PC-3 (cell line): ENCODE data around the gene DUSP6.

Experiments used
- EZH2 ChIP-seq: fragments of 300-600 bp; sonication (generic); IDR thresholded peaks from one replicate; pipeline ENCODE4 v1.6.1; 2017; ENCODE audit warnings: antibody characterized with exemption, mild to moderate bottlenecking, low read length; ENCODE audit not compliant: unreplicated experiment
- TF ChIP-seq, protein P1 (sequence below): fragments of 300-600 bp; sonication (generic); conservative IDR thresholded peaks from 2 replicates; pipeline ENCODE4 v1.5.1; 2017; ENCODE audit warnings: antibody characterized with exemption, low read depth, mild to moderate bottlenecking, low read length

- TF ChIP-seq, protein P1, sequence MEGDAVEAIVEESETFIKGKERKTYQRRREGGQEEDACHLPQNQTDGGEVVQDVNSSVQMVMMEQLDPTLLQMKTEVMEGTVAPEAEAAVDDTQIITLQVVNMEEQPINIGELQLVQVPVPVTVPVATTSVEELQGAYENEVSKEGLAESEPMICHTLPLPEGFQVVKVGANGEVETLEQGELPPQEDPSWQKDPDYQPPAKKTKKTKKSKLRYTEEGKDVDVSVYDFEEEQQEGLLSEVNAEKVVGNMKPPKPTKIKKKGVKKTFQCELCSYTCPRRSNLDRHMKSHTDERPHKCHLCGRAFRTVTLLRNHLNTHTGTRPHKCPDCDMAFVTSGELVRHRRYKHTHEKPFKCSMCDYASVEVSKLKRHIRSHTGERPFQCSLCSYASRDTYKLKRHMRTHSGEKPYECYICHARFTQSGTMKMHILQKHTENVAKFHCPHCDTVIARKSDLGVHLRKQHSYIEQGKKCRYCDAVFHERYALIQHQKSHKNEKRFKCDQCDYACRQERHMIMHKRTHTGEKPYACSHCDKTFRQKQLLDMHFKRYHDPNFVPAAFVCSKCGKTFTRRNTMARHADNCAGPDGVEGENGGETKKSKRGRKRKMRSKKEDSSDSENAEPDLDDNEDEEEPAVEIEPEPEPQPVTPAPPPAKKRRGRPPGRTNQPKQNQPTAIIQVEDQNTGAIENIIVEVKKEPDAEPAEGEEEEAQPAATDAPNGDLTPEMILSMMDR, result no peak
- TF ChIP-seq EZH2, result no peak
Measured at GRCh38 chr12:89309440-89309802, 42.9 kb downstream of the DUSP6 start.
